ENCODE measurements around the gene DCUN1D2.
"Not testable (repeated sequence)": the region's sequence is repeated elsewhere in the genome, so short reads cannot be mapped to it uniquely, and the experiment has no call there.

- not testable (repeated sequence) for TF ChIP-seq CTCF (IDR thresholded peaks at IDR 0.05; ENCODE audit: insufficient read depth, low read length); POLR2AphosphoS5 (IDR thresholded peaks at IDR 0.05; ENCODE audit: low read depth)
These were observed 53.6 kb downstream of the DCUN1D2 start for GRCh38 chr13:113436866-113437265.

All from HL-60 (cell line).